ENCODE data around the gene UMAD1.

- TF ChIP-seq CTCF (CRISPR knock-in tag; IDR thresholded peaks at IDR 0.05) (no peak), MLX (CRISPR knock-in tag; IDR thresholded peaks at IDR 0.05) (no peak), ZNF383 (CRISPR knock-in tag; IDR thresholded peaks at IDR 0.05; ENCODE audit: borderline replicate concordance) (no peak), KLF15 (CRISPR knock-in tag; IDR thresholded peaks at IDR 0.05; ENCODE audit: borderline replicate concordance) (no peak), ZNF749 (CRISPR knock-in tag; IDR thresholded peaks at IDR 0.05; ENCODE audit: borderline replicate concordance) (no peak), KLF13 (CRISPR knock-in tag; IDR thresholded peaks at IDR 0.05) (no peak), KDM5A (IDR thresholded peaks at IDR 0.05; ENCODE audit: borderline replicate concordance, low read length) (no peak), ZNF800 (CRISPR knock-in tag; IDR thresholded peaks at IDR 0.05) (no peak), ZNF609 (CRISPR knock-in tag; IDR thresholded peaks at IDR 0.05; ENCODE audit: borderline replicate concordance) (no peak)
Observed at GRCh38 chr7:7902845-7903244, 262.3 kb downstream of the UMAD1 start.
